IMR-90 (cell line): ENCODE results near the gene PEAK1. TPM values are rescaled to one million over a fixed set of nuclear protein-coding genes. Genes with fewer than 3 reads are reported as not detected.

Experiments
- ATAC-seq: fragments of 200-7000 bp; cut with Tn5 transposase; 2 replicates; pipeline ENCODE4 v1.9.1; 2020; ENCODE audit warnings: low read depth, mild to moderate bottlenecking, moderate library complexity
- BruUV-seq: library from RNA; stranded (reverse); fragments of 400-500 nt; replicated peaks from 2 replicates; lab custom pipeline; 2021; lab: Mats Ljungman, UMichigan
- CTCF ChIA-PET: fragments of 300-600 bp; formaldehyde crosslinking; extraction: SDS; loops from one replicate; lab custom pipeline; 2021; ENCODE audit warnings: antibody characterized with exemption; lab: Yijun Ruan, JAX
- POLR2A ChIA-PET: fragments of 300-600 bp; sonication (Branson Sonifier 250); formaldehyde crosslinking; loops from one replicate; lab custom pipeline; 2022; ENCODE audit warnings: antibody characterized with exemption; ENCODE audit not compliant: unreplicated experiment; lab: Charles Lee
- DNase-seq: peaks from one replicate; pipeline ENCODE4 v3.0.0; 2013
- H2AFZ ChIP-seq: replicated peaks from 2 replicates; pipeline ENCODE3; 2013; ENCODE audit warnings: low read length, mild to moderate bottlenecking; ENCODE audit not compliant: poor library complexity
- H2AK5ac ChIP-seq: 2 replicates; pipeline ENCODE4 v1.6.1; 2013; ENCODE audit warnings: low read depth, low read length, inconsistent platforms
- H2AK9ac ChIP-seq: replicated peaks from 2 replicates; pipeline ENCODE3; 2013; ENCODE audit warnings: mild to moderate bottlenecking, low read depth, low read length, moderate library complexity; ENCODE audit not compliant: poor library complexity
- H2BK120ac ChIP-seq: 2 replicates; pipeline ENCODE4 v1.6.1; 2013; ENCODE audit warnings: low read depth, low read length, inconsistent platforms
- H2BK15ac ChIP-seq: 3 replicates; pipeline ENCODE4 v1.6.1; 2013; ENCODE audit warnings: low read depth, low read length, inconsistent platforms
- H2BK20ac ChIP-seq: 2 replicates; pipeline ENCODE4 v1.6.1; 2013; ENCODE audit warnings: low read depth, mild to moderate bottlenecking, inconsistent platforms, low read length, moderate library complexity
- H2BK5ac ChIP-seq: 2 replicates; pipeline ENCODE4 v1.6.1; 2013; ENCODE audit warnings: mild to moderate bottlenecking, low read depth, low read length, inconsistent platforms; ENCODE audit not compliant: poor library complexity, severe bottlenecking
- H3K14ac ChIP-seq: replicated peaks from 2 replicates; pipeline ENCODE4 v1.6.1; 2013; ENCODE audit warnings: low read depth, low read length, inconsistent platforms
- H3K18ac ChIP-seq: 2 replicates; pipeline ENCODE4 v1.6.1; 2013; ENCODE audit warnings: low read depth, low read length, control low read depth
- H3K23ac ChIP-seq: 2 replicates; pipeline ENCODE4 v1.6.1; 2013; ENCODE audit warnings: low read depth, low read length, inconsistent platforms
- H3K27ac ChIP-seq: 2 replicates; pipeline ENCODE4 v1.5.1; 2013; ENCODE audit warnings: mild to moderate bottlenecking, control low read depth, low read length; ENCODE audit not compliant: insufficient read depth
- H3K27me3 ChIP-seq: 2 replicates; pipeline ENCODE4 v1.6.1; 2013; ENCODE audit warnings: low read length; ENCODE audit not compliant: control insufficient read depth, insufficient read depth
- H3K36me3 ChIP-seq: 2 replicates; pipeline ENCODE4 v1.6.1; 2013; ENCODE audit warnings: low read length, mixed read lengths; ENCODE audit not compliant: control insufficient read depth, insufficient read depth
- H3K4ac ChIP-seq: 2 replicates; pipeline ENCODE4 v1.6.1; 2013; ENCODE audit warnings: low read depth, low read length, inconsistent platforms
- H3K4me1 ChIP-seq: 2 replicates; pipeline ENCODE4 v1.6.1; 2013; ENCODE audit warnings: low read length, mixed read lengths; ENCODE audit not compliant: control insufficient read depth, insufficient read depth
- H3K4me2 ChIP-seq: 2 replicates; pipeline ENCODE4 v1.6.1; 2013; ENCODE audit warnings: low read depth, mild to moderate bottlenecking, control low read depth, low read length, moderate library complexity
- H3K4me3 ChIP-seq: 2 replicates; pipeline ENCODE4 v1.5.1; 2013; ENCODE audit warnings: low read depth, mild to moderate bottlenecking, control low read depth, low read length, moderate library complexity; ENCODE audit not compliant: insufficient read depth
- H3K56ac ChIP-seq: 2 replicates; pipeline ENCODE4 v1.6.1; 2013; ENCODE audit warnings: low read length, inconsistent platforms; ENCODE audit not compliant: insufficient read depth; ENCODE audit errors: extremely low read depth
- H3K79me1 ChIP-seq, 2 experiments: 2 replicates each; pipeline ENCODE4 v1.6.1; 2013; ENCODE audit warnings: low read length in 2 of 2, inconsistent platforms in 1 of 2, low read depth in 1 of 2
- H3K9ac ChIP-seq: 2 replicates; pipeline ENCODE4 v1.6.1; 2013; ENCODE audit warnings: low read depth, low read length, control low read depth
- H3K9me1 ChIP-seq: 2 replicates; pipeline ENCODE4 v1.6.1; 2013; ENCODE audit warnings: low read length, inconsistent platforms; ENCODE audit not compliant: insufficient read depth
- H3K9me3 ChIP-seq: 2 replicates; pipeline ENCODE4 v1.6.1; 2013; ENCODE audit warnings: low read length; ENCODE audit not compliant: control insufficient read depth, insufficient read depth
- H4K20me1 ChIP-seq: 2 replicates; pipeline ENCODE4 v1.6.1; 2013; ENCODE audit warnings: low read length, inconsistent platforms; ENCODE audit not compliant: insufficient read depth
- H4K5ac ChIP-seq: 2 replicates; pipeline ENCODE4 v1.6.1; 2013; ENCODE audit warnings: mild to moderate bottlenecking, low read depth, low read length, control low read depth
- H4K8ac ChIP-seq, 2 experiments: 2 replicates each; pipeline ENCODE4 v1.6.1; 2013; ENCODE audit warnings: low read depth in 2 of 2, low read length in 2 of 2, control low read depth in 1 of 2, inconsistent platforms in 1 of 2
- H4K91ac ChIP-seq: 2 replicates; pipeline ENCODE4 v1.6.1; 2013; ENCODE audit warnings: low read depth, low read length, inconsistent platforms; ENCODE audit not compliant: insufficient read depth
- BHLHE40 ChIP-seq: fragments of 150-350 bp; IDR thresholded peaks from 2 replicates; pipeline ENCODE4 v1.6.1; 2016; ENCODE audit warnings: mild to moderate bottlenecking, low read depth, low read length
- CHD1 ChIP-seq: IDR thresholded peaks from 2 replicates; pipeline ENCODE4 v1.6.1; 2012; ENCODE audit warnings: low read depth, low read length, improper control_type of control experiment
- MAZ ChIP-seq: IDR thresholded peaks from 2 replicates; pipeline ENCODE4 v1.6.1; 2012; ENCODE audit warnings: low read depth, mild to moderate bottlenecking, low read length, improper control_type of control experiment, moderate library complexity, borderline replicate concordance
- NFE2L2 ChIP-seq: fragments of 150-350 bp; IDR thresholded peaks from 2 replicates; pipeline ENCODE4 v1.6.1; 2016; ENCODE audit warnings: low read depth, mild to moderate bottlenecking, low read length
- POLR2A ChIP-seq: IDR thresholded peaks from 2 replicates; pipeline ENCODE4 v1.6.1; 2012; ENCODE audit warnings: mild to moderate bottlenecking, low read depth, low read length
- RAD21 ChIP-seq: IDR thresholded peaks from 2 replicates; pipeline ENCODE4 v1.6.1; 2012; ENCODE audit warnings: low read length, improper control_type of control experiment
- RCOR1 ChIP-seq: IDR thresholded peaks from 2 replicates; pipeline ENCODE4 v1.6.1; 2012; ENCODE audit warnings: mild to moderate bottlenecking, low read length, improper control_type of control experiment; ENCODE audit not compliant: insufficient replicate concordance
- dilution Hi-C: fragments of 300-500 bp; cut with HindIII; formaldehyde crosslinking; loops from one replicate; pipeline ENCODE4 v1.14.3; 2018; ENCODE audit warnings: low sequenced_read_pairs; ENCODE audit not compliant: unreplicated experiment
- in situ Hi-C: fragments of 300-500 bp; cut with MboI; formaldehyde crosslinking; loops from 3 replicates; pipeline ENCODE4 v1.14.3; 2019; ENCODE audit warnings: low sequenced_read_pairs, inconsistent platforms, mixed read lengths
- intact Hi-C: fragments of 100-400 bp; cut with micrococcal nuclease; formaldehyde crosslinking; loops from 2 replicates; pipeline ENCODE4 v1.10.0; 2022
- polyA plus RNA-seq, 3 experiments: library from polyadenylated mRNA; depleted of rRNA; stranded (reverse); fragments of >200 nt; gene quantifications; 2 replicates each; pipeline ENCODE4 v1.2.3, GENCODE V29; 2012; ENCODE audit warnings: low replicate concordance in 1 of 3
- total RNA-seq: library from RNA; depleted of rRNA; stranded (reverse); fragments of >200 nt; gene quantifications from 2 replicates; pipeline ENCODE4 v1.2.3, GENCODE V29; 2012
- TF ChIP-seq, protein P1 (sequence below): fragments of 150-350 bp; IDR thresholded peaks from 2 replicates; pipeline ENCODE4 v1.6.1; 2016; ENCODE audit warnings: low read depth, mild to moderate bottlenecking, low read length, moderate library complexity, borderline replicate concordance
- TF ChIP-seq, protein P2 (sequence below): conservative IDR thresholded peaks from 2 replicates; pipeline ENCODE4 v1.5.1; 2012; ENCODE audit warnings: mild to moderate bottlenecking, low read depth, low read length, improper control_type of control experiment
- TF ChIP-seq, protein P3 (sequence below): fragments of 150-350 bp; IDR thresholded peaks from 2 replicates; pipeline ENCODE4 v1.6.1; 2017; ENCODE audit warnings: mild to moderate bottlenecking, antibody characterized with exemption, low read length, low read depth

PEAK1 gene
- total and polyA plus RNA-seq, 2 of the 4 experiments (the other 2 are of a cell fraction) = 21.5 to 43.9 TPM

DNA sequence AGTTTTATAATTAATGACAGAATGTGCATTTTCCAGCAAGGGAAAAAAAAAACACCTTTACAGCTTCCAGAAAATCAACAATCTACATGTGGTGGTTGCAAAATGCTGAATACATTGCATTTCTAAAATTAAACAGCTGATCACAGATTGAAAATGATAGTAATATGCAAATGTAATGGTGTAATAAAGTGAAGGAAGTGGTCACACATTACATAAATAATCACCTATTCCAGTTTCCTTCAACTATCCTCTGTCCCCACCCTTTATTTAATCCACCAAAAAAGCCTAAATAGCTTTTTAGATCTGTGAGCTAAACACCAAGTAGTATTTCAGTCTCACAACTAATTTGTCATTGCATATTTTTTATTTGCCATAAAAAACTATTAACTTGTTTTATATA is 110.5 kb downstream of the PEAK1 start:
- Histone ChIP-seq H4K5ac (no peak overlapping the region), H2AK5ac (no peak overlapping the region), H3K4me2 (no peak overlapping the region), H3K79me1 (peaks cover 15 to 75% of the 10 kb centered on the region in 2 experiments), H3K23ac (no peak overlapping the region), H3K18ac (no peak overlapping the region), H4K8ac (no peak overlapping the region), H2AK9ac (no peak overlapping the region), H3K27ac (no peak overlapping the region), H3K9me3 (no peaks in the 10 kb centered on the region), H3K4me1 (peaks cover 15% of the 10 kb centered on the region), H2BK15ac (no peak overlapping the region), H3K9me1 (peaks cover 4% of the 10 kb centered on the region; the same call in 1 of the 2 replicates), H3K27me3 (no peaks in the 10 kb centered on the region), H4K20me1 (peaks cover 39% of the 10 kb centered on the region; the same call in 1 of the 2 replicates), H2BK120ac (no peak overlapping the region), H3K9ac (no peak overlapping the region), H3K14ac (no peak overlapping the region), H2BK5ac (no peak overlapping the region), H2AFZ (no peak overlapping the region), H3K36me3 (no peaks in the 10 kb centered on the region), H3K4me3 (no peak overlapping the region), H3K56ac (no peak overlapping the region), H4K91ac (no peak overlapping the region), H2BK20ac (no peak overlapping the region), H3K4ac (no peak overlapping the region)
- intact Hi-C loops (no loop called here), in situ Hi-C loops (no loop called here), dilution Hi-C loops (no loop called here)
- DNase-seq (no peak), ATAC-seq (no peak)
- no TSS peak for BruUV-seq
- ChIA-PET POLR2A (no interaction called here), CTCF (no interaction called here)
- TF ChIP-seq, protein P1, sequence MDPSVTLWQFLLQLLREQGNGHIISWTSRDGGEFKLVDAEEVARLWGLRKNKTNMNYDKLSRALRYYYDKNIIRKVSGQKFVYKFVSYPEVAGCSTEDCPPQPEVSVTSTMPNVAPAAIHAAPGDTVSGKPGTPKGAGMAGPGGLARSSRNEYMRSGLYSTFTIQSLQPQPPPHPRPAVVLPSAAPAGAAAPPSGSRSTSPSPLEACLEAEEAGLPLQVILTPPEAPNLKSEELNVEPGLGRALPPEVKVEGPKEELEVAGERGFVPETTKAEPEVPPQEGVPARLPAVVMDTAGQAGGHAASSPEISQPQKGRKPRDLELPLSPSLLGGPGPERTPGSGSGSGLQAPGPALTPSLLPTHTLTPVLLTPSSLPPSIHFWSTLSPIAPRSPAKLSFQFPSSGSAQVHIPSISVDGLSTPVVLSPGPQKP = no peak
- no peak for TF ChIP-seq POLR2A
- TF ChIP-seq, protein P2, sequence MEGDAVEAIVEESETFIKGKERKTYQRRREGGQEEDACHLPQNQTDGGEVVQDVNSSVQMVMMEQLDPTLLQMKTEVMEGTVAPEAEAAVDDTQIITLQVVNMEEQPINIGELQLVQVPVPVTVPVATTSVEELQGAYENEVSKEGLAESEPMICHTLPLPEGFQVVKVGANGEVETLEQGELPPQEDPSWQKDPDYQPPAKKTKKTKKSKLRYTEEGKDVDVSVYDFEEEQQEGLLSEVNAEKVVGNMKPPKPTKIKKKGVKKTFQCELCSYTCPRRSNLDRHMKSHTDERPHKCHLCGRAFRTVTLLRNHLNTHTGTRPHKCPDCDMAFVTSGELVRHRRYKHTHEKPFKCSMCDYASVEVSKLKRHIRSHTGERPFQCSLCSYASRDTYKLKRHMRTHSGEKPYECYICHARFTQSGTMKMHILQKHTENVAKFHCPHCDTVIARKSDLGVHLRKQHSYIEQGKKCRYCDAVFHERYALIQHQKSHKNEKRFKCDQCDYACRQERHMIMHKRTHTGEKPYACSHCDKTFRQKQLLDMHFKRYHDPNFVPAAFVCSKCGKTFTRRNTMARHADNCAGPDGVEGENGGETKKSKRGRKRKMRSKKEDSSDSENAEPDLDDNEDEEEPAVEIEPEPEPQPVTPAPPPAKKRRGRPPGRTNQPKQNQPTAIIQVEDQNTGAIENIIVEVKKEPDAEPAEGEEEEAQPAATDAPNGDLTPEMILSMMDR = no peak
- TF ChIP-seq RAD21 = no peak
- no peak for TF ChIP-seq BHLHE40
- TF ChIP-seq CHD1 = no peak
- TF ChIP-seq, protein P3, sequence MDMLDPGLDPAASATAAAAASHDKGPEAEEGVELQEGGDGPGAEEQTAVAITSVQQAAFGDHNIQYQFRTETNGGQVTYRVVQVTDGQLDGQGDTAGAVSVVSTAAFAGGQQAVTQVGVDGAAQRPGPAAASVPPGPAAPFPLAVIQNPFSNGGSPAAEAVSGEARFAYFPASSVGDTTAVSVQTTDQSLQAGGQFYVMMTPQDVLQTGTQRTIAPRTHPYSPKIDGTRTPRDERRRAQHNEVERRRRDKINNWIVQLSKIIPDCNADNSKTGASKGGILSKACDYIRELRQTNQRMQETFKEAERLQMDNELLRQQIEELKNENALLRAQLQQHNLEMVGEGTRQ = no peak
- no peak for TF ChIP-seq NFE2L2
- no peak for TF ChIP-seq RCOR1
- TF ChIP-seq MAZ = no peak
